Esophagus squamous epithelium (tissue), 4 donors: ENCODE results near the gene PADI2.

Experiments used
- CTCF ChIP-seq, 6 experiments: fragments of 450-650 bp in 4 of 6; fragments of 200-600 bp in 2 of 6; sonication (generic) in 2 of 6; IDR thresholded peaks; one replicate each; pipeline ENCODE4 v1.5.1; 2016 to 2019; ENCODE audit warnings: antibody characterized with exemption in 6 of 6, mild to moderate bottlenecking in 4 of 6, moderate library complexity in 4 of 6
- POLR2A ChIP-seq, 4 donors: fragments of 450-650 bp; IDR thresholded peaks; one replicate each; pipeline ENCODE4 v1.6.1; 2017; ENCODE audit warnings: antibody characterized with exemption in 4 of 4, mild to moderate bottlenecking in 4 of 4, moderate library complexity in 3 of 4

- TF ChIP-seq CTCF (IDR thresholded peaks at IDR 0.05) = no peak
- TF ChIP-seq POLR2A (IDR thresholded peaks at IDR 0.05) = no peak
These were observed 79.7 kb downstream of the PADI2 start for GRCh38 chr1:17039522-17039921.
